ENCODE results near the gene MAP3K13.
A peak's percentile ranks its signal among the peaks of the same experiment; 100 is the strongest.

The MAP3K13 gene

GRCh38 chr3:185362850-185363661 is at the start of gene MAP3K13:
MAP3K13 (plus strand) TSS chr3:185363136; CDS start chr3:185428582, 65,446 bp downstream.
- DNase-seq (ENCODE audit: low spot score) = peak; percentile 87

GRCh38 chr3:185313693-185314246 is 49.2 kb upstream of the MAP3K13 start:
- no peak for DNase-seq (ENCODE audit: low spot score)

- no peak for DNase-seq (ENCODE audit: low spot score)
Measured at GRCh38 chr3:185316740-185317412, 46.1 kb upstream of the MAP3K13 start.

GRCh38 chr3:185317674-185318073 is 45.3 kb upstream of the MAP3K13 start:
- DNase-seq (ENCODE audit: low spot score) = no peak

- no peak for DNase-seq (ENCODE audit: low spot score)
Measured at GRCh38 chr3:185318141-185318540, 44.8 kb upstream of the MAP3K13 start.

GRCh38 chr3:185319801-185320200 is 43.1 kb upstream of the MAP3K13 start:
- no peak for DNase-seq (ENCODE audit: low spot score)

DNA sequence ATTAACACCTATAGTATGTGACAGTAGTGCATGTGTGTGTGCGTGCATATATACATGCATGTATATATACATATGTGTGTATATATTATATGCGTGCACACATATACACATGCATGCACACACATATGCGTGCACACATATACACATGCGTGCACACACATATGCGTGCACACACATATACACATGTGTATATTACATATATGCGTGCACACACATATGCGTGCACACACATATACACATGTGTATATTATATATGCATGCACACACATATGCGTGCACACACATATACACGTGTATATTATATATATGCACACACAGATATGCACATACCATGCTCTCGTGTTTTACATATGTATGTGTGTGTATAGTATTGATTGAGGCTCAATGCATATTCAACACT is 42.0 kb upstream of the MAP3K13 start:
- DNase-seq (ENCODE audit: low spot score) = no peak

DNA sequence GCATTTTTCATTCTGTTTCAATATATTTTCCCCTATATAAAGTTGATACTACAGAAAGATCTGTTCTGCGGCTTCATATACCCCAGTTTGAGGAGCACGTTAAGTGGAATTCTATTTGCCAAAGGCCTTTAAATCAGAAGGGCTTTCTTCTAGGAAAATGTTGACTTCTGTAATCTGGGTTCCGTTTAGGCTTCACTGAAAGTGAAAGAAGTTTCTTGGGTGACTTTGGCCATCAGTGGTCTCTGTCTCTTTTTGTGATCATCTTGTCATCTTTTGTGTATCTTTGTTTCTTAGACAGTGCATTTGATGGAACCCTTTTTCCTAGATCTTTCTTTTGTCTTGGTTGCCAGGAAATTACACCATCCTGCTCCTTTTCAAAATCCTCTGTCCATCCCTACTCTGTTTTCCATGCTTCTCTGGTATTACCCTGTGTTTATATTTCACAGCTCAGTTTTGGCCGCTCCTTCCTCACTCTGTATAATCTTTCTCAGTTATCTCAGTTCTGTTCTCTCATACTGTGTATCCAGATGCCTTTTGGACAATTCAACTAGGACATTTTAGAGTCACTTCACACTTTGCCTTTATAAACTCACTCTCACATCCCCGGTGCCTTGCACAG is 40.7 kb upstream of the MAP3K13 start:
- no peak for DNase-seq (ENCODE audit: low spot score)

DNA sequence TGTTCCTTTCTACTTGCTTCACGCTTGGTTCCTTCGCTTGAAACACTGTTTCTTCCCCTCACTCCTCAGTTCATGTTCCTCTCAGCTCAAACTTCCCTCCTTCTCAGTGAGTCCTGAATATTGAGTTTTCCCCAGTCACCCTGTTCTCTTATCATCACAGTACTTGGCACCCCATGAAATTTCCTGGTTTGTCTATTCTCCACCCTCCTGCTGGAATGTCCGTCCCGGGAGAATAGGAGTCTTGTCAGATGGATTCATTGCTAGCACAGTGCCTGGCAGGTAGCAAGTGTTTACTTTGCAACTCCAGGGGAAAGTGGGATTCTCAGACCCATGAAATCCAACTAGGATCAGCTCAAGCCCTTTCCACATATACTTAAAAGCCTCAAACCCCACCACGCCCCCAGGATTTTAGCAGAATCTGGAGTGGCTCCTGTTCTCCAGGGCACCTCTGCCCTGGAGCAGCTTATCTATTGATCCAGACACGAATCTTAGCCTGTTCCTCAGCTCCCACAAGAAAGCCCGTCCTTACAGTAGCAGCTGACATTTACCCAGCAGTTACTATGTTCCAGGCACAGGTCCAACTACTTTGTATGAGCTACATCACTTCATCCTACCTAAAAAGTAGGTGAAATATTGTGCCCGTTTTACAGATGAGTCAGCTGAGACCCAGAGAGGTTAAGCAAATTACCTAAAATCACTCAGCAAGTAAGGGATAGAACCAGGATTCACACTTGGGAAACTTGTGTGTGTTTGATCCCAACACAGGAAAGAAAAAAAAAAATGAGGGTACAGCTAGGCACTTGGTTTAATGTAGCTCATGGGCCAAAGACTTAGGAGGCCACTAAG is 36.8 kb upstream of the MAP3K13 start:
- no peak for DNase-seq (ENCODE audit: low spot score)

DNA sequence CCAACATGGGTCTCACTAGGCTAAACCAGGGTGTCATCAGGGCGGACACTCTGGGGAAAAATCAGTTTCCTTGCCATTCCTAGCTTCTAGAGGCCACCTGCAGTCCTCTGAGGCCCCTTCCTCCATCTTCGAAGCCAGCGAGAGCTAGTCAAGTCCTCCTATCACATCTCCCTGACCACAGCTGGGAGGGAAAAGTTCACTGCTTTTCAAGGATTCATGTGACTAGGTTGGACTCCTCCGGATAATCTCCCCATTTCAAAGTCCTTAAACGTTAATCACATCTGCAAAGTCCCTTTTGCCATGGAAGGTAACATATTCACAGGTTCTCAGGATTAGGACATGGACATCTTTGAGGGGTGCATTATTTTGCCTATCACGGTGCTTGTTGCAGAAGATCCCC is 35.9 kb upstream of the MAP3K13 start:
- no peak for DNase-seq (ENCODE audit: low spot score)

- DNase-seq (ENCODE audit: low spot score) = no peak
Measured at GRCh38 chr3:185328324-185329004, 34.5 kb upstream of the MAP3K13 start.

DNA sequence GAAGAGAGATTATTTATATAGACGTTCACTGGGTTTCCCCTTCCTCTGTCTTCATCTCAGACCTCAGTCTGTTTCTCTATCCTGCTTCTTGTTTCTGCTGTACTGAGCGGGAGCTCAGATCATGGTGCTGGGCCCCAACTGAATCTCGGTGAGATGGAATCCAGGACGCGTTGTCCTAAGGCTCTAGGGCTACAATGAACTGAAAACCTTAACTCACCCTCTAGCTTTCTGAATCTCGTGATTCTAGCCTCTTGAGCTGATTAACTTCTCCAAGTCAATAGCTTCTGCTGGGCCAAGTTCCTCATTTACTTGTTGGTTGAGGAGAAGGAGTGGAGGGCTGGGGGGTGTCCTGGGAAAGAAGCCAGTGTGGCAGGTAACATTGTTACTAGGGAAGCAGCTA is 32.7 kb upstream of the MAP3K13 start:
- DNase-seq (ENCODE audit: low spot score) = no peak

- DNase-seq (ENCODE audit: low spot score) = no peak
Measured at GRCh38 chr3:185330644-185331043, 32.3 kb upstream of the MAP3K13 start.

DNA sequence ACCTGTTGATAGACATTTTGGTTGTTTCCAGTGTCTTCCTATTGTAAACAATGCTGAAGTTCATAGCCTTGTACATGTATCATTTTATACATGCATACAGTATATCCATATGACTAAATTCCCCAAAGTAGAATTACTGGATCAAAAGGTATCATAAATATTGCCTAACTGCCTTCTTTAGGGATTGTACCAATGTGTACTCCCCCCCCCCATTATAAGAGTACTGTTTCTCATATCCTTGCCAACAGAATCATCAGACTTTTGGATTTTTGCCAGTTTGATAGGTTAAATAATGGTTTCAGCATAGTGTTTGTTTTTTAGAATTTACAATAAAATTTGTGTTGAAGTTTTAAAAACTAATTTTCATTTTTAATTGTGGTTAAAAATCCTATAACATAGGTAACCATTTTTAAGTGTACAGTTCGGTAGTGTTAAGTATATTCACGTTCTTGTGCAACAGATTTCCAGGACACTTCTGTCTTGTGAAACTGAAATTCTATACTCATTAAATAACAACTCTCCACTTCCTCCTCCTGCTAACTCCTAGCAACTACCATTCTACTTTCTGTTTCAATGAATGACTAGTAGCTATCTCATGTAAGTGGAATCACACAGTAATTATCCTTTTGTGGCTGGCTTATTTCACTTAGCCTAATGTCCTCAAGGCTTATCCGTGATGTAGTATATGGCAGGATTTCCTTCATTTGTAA is 30.8 kb upstream of the MAP3K13 start:
- no peak for DNase-seq (ENCODE audit: low spot score)

DNA sequence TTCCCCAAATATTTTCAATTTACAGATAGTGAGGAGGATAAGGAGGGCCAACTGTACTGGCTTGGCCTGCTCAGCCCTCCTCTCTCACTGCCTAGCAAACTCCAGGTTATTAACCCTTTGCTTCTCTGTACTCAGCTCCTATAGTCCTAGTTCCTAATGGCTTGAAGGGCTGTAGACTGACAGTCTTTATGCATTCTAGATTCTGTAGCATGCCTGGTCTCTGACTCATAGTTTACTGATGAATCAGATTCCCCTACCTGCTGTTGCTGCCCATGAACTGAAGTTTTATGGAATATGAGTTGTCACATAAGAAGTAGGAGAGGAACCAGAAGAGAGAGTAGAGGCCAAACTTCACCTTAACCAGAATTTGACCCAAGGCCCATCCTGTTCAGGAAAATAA is 27.1 kb upstream of the MAP3K13 start:
- peak; percentile 74 for DNase-seq (ENCODE audit: low spot score)

- no peak for DNase-seq (ENCODE audit: low spot score)
Measured at GRCh38 chr3:185337231-185337816, 25.6 kb upstream of the MAP3K13 start.

DNA sequence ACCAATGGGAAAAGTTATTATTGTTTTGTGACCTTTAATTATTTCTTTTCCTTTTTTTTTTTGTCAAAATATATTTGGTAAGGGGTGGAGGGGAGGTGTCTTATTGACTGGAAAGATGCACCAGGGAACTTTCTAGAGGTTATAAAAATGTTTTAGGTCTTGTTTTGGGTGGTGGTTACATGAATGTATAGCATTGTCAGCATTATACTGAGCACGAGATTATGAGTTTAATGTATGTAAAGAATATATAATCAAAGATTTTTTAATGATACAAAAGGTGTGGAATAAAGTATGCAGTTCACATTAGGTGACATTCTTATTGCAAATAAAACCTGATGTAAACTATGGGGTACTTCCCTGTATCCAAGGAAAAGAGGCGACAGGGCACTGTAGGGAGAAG is 23.0 kb upstream of the MAP3K13 start:
- no peak for DNase-seq (ENCODE audit: low spot score)

- DNase-seq (ENCODE audit: low spot score) = no peak
Measured at GRCh38 chr3:185340751-185341150, 22.2 kb upstream of the MAP3K13 start.

DNA sequence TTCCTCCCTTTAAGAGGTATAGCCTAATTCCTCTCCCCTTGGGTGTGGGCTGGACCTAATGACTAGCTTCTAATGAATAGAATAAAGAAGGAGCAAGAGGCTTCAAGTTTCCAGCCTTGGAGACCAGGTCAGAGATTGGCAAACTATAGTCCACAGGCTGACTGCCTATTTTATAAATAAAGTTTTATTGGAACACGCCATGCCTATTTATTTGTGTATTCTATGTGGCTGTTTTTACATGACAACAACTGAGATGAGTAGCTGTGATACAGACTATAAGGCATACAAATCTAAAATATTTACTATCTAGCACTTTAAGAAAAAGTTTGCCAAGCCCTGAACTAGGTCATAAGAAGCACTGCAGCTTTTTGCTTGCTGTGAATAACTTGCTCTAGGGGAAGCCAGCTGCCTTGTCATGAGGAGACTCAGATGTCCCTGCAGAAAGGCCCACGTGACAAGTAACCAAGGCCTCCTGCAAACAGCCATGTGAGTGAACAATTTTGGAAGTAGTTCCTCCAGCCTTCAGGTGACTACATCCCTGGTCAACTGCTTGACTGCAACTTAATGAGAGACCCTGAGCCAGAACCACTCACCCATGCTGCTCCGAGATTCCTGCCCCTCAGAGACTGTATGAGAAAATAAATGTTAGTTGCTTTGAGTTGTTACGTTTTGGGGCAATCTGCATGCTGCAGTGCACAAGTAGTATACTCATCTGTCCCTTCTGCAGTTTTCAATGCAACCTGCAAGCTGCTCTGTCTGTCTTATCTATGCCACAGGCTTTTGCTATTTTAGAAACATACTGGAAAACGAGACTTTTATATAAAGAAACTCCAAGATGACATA is 21.1 kb upstream of the MAP3K13 start:
- no peak for DNase-seq (ENCODE audit: low spot score)

All from RKO (cell line).